NCI-H1092 (cell line): Measurements from ENCODE around the gene C1QTNF9.
"Not testable (repeated sequence)": the region's sequence is repeated elsewhere in the genome, so short reads cannot be mapped to it uniquely, and the experiment has no call there.

ENCODE experiments used
- DNase-seq: peaks from one replicate; lab custom pipeline; 2025; lab: John Stamatoyannopoulos, UW

Gene C1QTNF9

GRCh38 chr13:24362435-24362952, 53.1 kb downstream of the C1QTNF9 start:
- DNase-seq = no peak

DNA sequence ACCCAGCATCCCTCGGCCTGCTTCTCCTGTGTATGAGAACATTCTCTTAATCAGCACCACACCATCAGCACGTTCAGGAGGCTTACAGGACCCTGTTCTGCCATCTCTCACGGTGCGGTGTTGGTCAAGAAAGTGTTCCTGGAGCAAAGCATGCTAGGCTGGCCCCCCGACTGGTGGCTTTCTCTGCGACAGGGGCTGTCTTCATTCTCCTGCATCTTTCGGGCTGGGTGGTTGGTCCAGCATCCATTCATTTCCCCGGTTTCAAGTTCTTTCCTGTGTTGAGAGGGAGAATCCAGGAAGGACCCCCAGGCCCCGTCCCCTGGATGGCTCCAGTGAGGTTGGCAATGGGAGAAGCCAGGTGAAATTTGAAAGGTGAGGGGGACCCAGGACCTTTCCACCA, 55.8 kb downstream of the C1QTNF9 start:
- no peak for DNase-seq

GRCh38 chr13:24366315-24366714, 56.9 kb downstream of the C1QTNF9 start:
- not testable (repeated sequence) for DNase-seq

DNA sequence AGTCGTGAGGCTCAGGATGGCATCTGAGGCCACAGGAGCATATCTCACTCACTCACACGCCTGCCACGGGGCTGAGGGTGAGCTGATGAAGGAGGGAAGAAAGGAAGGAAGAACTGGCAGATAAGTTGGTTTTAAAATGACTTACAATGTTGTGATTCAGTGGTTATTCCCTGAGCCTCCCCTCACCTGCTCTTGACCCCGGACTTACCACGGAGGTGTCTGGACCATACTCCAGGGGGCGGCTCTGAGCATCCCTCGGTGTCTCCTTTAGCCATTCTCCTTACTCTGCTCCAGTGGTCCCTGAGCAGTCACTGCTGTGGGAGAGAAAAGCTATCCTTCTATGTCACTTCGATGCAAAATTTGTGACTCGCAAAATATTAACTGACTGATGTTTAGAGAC, 61.9 kb downstream of the C1QTNF9 start:
- DNase-seq = not testable (repeated sequence)
